Measurements from ENCODE around the gene PAIP2.

DNA sequence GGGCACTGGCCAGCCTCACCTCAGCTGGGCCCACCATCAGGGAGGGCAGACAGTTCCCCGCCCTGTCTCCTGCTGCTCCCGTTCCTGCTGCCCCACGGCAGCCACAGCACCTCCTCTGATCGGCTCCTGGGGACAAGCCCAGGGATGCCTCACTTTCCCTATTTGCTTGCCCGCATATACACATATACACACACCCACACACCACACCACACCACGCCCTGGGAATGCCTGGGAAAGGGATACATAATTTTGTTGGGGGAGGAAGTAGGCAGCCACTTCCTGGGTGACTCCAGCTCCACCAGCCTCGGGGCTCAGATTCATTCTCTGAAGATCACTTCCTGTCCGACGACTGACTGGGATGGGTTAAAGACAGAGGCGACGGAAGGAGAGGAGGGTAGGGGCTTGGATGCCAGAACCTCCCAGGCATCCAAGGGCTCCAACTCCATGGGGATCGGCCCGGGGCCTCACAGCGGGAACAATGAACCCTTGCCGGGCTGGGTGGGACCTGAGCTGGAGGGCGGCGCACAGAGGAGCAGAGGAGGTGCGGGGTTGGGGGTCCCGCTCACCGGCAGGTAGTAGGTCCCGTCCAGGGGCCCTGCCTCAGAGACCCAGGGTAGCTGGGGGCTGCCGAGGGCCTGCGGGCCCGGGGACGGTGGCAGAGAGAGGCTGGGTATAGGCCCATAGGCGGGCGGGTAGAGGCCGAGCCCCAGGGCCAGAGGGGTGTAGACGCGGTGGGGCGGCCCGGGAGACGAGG lies 50.1 kb downstream of the PAIP2 start:
- TF ChIP-seq, protein P1, sequence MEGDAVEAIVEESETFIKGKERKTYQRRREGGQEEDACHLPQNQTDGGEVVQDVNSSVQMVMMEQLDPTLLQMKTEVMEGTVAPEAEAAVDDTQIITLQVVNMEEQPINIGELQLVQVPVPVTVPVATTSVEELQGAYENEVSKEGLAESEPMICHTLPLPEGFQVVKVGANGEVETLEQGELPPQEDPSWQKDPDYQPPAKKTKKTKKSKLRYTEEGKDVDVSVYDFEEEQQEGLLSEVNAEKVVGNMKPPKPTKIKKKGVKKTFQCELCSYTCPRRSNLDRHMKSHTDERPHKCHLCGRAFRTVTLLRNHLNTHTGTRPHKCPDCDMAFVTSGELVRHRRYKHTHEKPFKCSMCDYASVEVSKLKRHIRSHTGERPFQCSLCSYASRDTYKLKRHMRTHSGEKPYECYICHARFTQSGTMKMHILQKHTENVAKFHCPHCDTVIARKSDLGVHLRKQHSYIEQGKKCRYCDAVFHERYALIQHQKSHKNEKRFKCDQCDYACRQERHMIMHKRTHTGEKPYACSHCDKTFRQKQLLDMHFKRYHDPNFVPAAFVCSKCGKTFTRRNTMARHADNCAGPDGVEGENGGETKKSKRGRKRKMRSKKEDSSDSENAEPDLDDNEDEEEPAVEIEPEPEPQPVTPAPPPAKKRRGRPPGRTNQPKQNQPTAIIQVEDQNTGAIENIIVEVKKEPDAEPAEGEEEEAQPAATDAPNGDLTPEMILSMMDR (IDR thresholded peaks at IDR 0.05) = no peak
- TF ChIP-seq POLR2A (IDR thresholded peaks at IDR 0.05) = no peak

All from heart left ventricle (tissue), 13 donors.